ENCODE results near the gene ZBTB3. TPM values are rescaled to one million over a fixed set of nuclear protein-coding genes. Genes with fewer than 3 reads are reported as not detected.

The ZBTB3 gene
- total and polyA plus RNA-seq, 9 of the 15 experiments (the other 6 are each of a cell fraction or from before 2014, with no cell fraction given): 1.9 to 10.0 (median 4.9) TPM

DNA sequence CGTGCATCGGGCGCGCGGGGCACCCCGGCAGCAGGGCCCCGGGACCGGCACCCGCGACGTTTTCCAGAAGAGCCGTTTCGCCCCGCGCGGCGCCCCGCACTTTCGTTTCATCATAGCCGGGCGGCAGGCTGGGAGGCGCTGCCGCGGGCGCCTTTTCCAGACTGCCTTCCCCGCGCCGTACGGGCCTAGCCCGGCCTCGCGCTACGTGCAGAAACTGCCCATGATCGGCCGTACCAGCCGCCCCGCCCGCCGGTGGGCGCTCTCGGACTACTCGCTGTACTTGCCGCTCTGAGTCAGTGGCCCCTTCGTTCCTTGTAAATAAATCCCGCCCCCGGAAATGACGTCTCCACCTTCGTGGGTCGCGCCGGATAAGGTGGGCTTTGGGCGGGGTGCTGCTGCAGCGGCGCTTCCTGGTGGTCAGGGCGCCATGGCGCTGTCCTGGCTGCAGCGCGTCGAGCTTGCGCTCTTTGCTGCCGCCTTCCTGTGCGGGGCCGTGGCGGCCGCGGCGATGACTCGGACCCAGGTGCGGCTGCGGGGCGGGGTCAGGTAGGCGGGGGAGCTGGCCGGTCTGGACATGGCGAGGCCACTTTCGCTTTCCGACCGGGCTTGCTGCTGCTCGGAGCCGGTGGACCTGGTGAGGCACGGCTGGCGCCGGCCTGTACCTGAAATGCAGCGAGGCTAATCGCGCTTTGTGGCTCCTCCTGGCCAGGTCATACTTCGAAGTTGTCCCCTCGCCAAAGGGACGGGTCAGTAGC is 33.2 kb upstream of the ZBTB3 start, which contains the start of gene TMEM179B (continued):
- TF ChIP-seq, protein P1, sequence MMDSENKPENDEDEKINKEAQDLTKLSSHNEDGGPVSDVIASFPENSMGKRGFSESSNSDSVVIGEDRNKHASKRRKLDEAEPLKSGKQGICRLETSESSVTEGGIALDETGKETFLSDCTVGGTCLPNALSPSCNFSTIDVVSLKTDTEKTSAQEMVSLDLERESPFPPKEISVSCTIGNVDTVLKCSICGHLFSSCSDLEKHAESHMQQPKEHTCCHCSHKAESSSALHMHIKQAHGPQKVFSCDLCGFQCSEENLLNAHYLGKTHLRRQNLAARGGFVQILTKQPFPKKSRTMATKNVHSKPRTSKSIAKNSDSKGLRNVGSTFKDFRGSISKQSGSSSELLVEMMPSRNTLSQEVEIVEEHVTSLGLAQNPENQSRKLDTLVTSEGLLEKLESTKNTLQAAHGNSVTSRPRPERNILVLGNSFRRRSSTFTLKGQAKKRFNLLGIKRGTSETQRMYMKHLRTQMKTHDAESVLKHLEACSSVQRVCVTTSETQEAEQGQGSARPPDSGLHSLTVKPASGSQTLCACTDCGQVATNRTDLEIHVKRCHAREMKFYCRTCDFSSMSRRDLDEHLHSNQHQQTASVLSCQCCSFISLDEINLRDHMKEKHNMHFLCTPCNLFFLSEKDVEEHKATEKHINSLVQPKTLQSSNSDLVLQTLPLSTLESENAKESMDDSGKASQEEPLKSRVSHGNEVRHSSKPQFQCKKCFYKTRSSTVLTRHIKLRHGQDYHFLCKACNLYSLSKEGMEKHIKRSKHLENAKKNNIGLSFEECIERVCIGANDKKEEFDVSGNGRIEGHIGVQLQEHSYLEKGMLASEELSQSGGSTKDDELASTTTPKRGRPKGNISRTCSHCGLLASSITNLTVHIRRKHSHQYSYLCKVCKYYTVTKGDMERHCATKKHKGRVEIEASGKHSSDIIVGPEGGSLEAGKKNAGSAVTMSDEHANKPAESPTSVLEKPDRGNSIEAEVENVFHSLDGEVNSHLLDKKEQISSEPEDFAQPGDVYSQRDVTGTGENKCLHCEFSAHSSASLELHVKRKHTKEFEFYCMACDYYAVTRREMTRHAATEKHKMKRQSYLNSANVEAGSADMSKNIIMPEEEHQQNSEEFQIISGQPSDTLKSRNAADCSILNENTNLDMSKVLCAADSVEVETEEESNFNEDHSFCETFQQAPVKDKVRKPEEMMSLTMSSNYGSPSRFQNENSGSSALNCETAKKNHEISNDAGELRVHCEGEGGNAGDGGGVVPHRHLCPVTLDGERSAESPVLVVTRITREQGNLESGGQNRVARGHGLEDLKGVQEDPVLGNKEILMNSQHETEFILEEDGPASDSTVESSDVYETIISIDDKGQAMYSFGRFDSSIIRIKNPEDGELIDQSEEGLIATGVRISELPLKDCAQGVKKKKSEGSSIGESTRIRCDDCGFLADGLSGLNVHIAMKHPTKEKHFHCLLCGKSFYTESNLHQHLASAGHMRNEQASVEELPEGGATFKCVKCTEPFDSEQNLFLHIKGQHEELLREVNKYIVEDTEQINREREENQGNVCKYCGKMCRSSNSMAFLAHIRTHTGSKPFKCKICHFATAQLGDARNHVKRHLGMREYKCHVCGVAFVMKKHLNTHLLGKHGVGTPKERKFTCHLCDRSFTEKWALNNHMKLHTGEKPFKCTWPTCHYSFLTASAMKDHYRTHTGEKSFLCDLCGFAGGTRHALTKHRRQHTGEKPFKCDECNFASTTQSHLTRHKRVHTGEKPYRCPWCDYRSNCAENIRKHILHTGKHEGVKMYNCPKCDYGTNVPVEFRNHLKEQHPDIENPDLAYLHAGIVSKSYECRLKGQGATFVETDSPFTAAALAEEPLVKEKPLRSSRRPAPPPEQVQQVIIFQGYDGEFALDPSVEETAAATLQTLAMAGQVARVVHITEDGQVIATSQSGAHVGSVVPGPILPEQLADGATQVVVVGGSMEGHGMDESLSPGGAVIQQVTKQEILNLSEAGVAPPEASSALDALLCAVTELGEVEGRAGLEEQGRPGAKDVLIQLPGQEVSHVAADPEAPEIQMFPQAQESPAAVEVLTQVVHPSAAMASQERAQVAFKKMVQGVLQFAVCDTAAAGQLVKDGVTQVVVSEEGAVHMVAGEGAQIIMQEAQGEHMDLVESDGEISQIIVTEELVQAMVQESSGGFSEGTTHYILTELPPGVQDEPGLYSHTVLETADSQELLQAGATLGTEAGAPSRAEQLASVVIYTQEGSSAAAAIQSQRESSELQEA (IDR thresholded peaks at IDR 0.05; ENCODE audit: low read depth): no peak
- TF ChIP-seq, protein P2, sequence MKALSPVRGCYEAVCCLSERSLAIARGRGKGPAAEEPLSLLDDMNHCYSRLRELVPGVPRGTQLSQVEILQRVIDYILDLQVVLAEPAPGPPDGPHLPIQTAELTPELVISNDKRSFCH (CRISPR knock-in tag; IDR thresholded peaks at IDR 0.05): no peak
- TF ChIP-seq, protein P2 (tag; IDR thresholded peaks at IDR 0.05): 0 out of 2 replicates have a peak, but pooled peaks have one; percentile 52
- TF ChIP-seq HCFC1 (IDR thresholded peaks at IDR 0.05; ENCODE audit: low read depth, low read length) (peak; percentile 76), ZBTB7A (IDR thresholded peaks at IDR 0.05; ENCODE audit: borderline replicate concordance, control insufficient read depth, low read depth, low read length) (peak; percentile 91), ZC3H11A (IDR thresholded peaks at IDR 0.05; ENCODE audit: low read depth, low read length) (no peak), MYNN (IDR thresholded peaks at IDR 0.05) (peak; percentile 15; the same call in 1 of the 2 replicates), MYNN (CRISPR knock-in tag; IDR thresholded peaks at IDR 0.05) (no peak)
- TF ChIP-seq, protein P3, sequence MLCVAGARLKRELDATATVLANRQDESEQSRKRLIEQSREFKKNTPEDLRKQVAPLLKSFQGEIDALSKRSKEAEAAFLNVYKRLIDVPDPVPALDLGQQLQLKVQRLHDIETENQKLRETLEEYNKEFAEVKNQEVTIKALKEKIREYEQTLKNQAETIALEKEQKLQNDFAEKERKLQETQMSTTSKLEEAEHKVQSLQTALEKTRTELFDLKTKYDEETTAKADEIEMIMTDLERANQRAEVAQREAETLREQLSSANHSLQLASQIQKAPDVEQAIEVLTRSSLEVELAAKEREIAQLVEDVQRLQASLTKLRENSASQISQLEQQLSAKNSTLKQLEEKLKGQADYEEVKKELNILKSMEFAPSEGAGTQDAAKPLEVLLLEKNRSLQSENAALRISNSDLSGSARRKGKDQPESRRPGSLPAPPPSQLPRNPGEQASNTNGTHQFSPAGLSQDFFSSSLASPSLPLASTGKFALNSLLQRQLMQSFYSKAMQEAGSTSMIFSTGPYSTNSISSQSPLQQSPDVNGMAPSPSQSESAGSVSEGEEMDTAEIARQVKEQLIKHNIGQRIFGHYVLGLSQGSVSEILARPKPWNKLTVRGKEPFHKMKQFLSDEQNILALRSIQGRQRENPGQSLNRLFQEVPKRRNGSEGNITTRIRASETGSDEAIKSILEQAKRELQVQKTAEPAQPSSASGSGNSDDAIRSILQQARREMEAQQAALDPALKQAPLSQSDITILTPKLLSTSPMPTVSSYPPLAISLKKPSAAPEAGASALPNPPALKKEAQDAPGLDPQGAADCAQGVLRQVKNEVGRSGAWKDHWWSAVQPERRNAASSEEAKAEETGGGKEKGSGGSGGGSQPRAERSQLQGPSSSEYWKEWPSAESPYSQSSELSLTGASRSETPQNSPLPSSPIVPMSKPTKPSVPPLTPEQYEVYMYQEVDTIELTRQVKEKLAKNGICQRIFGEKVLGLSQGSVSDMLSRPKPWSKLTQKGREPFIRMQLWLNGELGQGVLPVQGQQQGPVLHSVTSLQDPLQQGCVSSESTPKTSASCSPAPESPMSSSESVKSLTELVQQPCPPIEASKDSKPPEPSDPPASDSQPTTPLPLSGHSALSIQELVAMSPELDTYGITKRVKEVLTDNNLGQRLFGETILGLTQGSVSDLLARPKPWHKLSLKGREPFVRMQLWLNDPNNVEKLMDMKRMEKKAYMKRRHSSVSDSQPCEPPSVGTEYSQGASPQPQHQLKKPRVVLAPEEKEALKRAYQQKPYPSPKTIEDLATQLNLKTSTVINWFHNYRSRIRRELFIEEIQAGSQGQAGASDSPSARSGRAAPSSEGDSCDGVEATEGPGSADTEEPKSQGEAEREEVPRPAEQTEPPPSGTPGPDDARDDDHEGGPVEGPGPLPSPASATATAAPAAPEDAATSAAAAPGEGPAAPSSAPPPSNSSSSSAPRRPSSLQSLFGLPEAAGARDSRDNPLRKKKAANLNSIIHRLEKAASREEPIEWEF (CRISPR knock-in tag; IDR thresholded peaks at IDR 0.05): no peak
- TF ChIP-seq, protein P4, sequence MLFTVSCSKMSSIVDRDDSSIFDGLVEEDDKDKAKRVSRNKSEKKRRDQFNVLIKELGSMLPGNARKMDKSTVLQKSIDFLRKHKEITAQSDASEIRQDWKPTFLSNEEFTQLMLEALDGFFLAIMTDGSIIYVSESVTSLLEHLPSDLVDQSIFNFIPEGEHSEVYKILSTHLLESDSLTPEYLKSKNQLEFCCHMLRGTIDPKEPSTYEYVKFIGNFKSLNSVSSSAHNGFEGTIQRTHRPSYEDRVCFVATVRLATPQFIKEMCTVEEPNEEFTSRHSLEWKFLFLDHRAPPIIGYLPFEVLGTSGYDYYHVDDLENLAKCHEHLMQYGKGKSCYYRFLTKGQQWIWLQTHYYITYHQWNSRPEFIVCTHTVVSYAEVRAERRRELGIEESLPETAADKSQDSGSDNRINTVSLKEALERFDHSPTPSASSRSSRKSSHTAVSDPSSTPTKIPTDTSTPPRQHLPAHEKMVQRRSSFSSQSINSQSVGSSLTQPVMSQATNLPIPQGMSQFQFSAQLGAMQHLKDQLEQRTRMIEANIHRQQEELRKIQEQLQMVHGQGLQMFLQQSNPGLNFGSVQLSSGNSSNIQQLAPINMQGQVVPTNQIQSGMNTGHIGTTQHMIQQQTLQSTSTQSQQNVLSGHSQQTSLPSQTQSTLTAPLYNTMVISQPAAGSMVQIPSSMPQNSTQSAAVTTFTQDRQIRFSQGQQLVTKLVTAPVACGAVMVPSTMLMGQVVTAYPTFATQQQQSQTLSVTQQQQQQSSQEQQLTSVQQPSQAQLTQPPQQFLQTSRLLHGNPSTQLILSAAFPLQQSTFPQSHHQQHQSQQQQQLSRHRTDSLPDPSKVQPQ (CRISPR knock-in tag; IDR thresholded peaks at IDR 0.05; ENCODE audit: borderline replicate concordance): no peak

Measured in K562 (cell line).